ENCODE results near the gene USP32. TPM values are rescaled to one million over a fixed set of nuclear protein-coding genes. Genes with fewer than 3 reads are reported as not detected.

The USP32 gene
- polyA plus RNA-seq, 1 experiment = 40.7 TPM

- ChIA-PET POLR2A (no interaction called here), CTCF (no interaction called here)
- H3K9me3 ChIP-seq (ENCODE audit: control insufficient read depth, insufficient read depth, low read length) = no peaks in the 10 kb centered on the region
Observed at GRCh38 chr17:60296177-60296576, 95.8 kb downstream of the USP32 start.

GRCh38 chr17:60293580-60294335, 98.2 kb downstream of the USP32 start:
- TF ChIP-seq CTCF (IDR thresholded peaks at IDR 0.05; ENCODE audit: low read depth, low read length) = no peak
- POLR2A ChIA-PET = no interaction called here
- Histone ChIP-seq H3K4me3 (ENCODE audit: low read depth, low read length) (no peak overlapping the region), H3K27me3 (ENCODE audit: control insufficient read depth, insufficient read depth, low read length) (no peaks in the 10 kb centered on the region), H3K9me3 (ENCODE audit: control insufficient read depth, insufficient read depth, low read length) (no peaks in the 10 kb centered on the region), H3K27ac (ENCODE audit: low read depth, low read length) (no peak overlapping the region)
- CTCF ChIA-PET = no interaction called here
- DNase-seq (ENCODE audit: low read depth, low spot score) = no peak

More at GRCh38 chr17:60296177-60296576, 95.8 kb downstream of the USP32 start:
- Histone ChIP-seq H3K27me3 (ENCODE audit: control insufficient read depth, insufficient read depth, low read length) (no peaks in the 10 kb centered on the region), H3K27ac (ENCODE audit: low read depth, low read length) (no peak overlapping the region), H3K4me3 (ENCODE audit: low read depth, low read length) (no peak overlapping the region)
- DNase-seq (ENCODE audit: low read depth, low spot score) = no peak
- no peak for TF ChIP-seq CTCF (IDR thresholded peaks at IDR 0.05; ENCODE audit: low read depth, low read length)

- no peak for TF ChIP-seq CTCF (IDR thresholded peaks at IDR 0.05; ENCODE audit: low read depth, low read length)
- ChIA-PET CTCF (no interaction called here), POLR2A (no interaction called here)
- Histone ChIP-seq H3K9me3 (ENCODE audit: control insufficient read depth, insufficient read depth, low read length) (no peaks in the 10 kb centered on the region), H3K27me3 (ENCODE audit: control insufficient read depth, insufficient read depth, low read length) (no peaks in the 10 kb centered on the region), H3K27ac (ENCODE audit: low read depth, low read length) (no peak overlapping the region), H3K4me3 (ENCODE audit: low read depth, low read length) (no peak overlapping the region)
- DNase-seq (ENCODE audit: low read depth, low spot score) = no peak
Observed at GRCh38 chr17:60292697-60293096, 99.2 kb downstream of the USP32 start.

GRCh38 chr17:60284709-60285108, 107.2 kb downstream of the USP32 start:
- no peak overlapping the region for H3K4me3 ChIP-seq (ENCODE audit: low read depth, low read length)
- no peak for DNase-seq (ENCODE audit: low read depth, low spot score)
- H3K27me3 ChIP-seq (ENCODE audit: control insufficient read depth, insufficient read depth, low read length) = no peaks in the 10 kb centered on the region
- no peak overlapping the region for H3K27ac ChIP-seq (ENCODE audit: low read depth, low read length)
- POLR2A ChIA-PET = no interaction called here
- TF ChIP-seq CTCF (IDR thresholded peaks at IDR 0.05; ENCODE audit: low read depth, low read length) = no peak
- no peaks in the 10 kb centered on the region for H3K9me3 ChIP-seq (ENCODE audit: control insufficient read depth, insufficient read depth, low read length)
- CTCF ChIA-PET = interaction anchor here (0.6 kb wide), 1 partner anchor 53 kb away, joined by 3 read pairs; no protein-coding TSS in a partner anchor

- no peak overlapping the region for H3K27ac ChIP-seq (ENCODE audit: low read depth, low read length)
- POLR2A ChIA-PET = no interaction called here
- TF ChIP-seq CTCF (IDR thresholded peaks at IDR 0.05; ENCODE audit: low read depth, low read length) = no peak
- CTCF ChIA-PET = no interaction called here
- H3K4me3 ChIP-seq (ENCODE audit: low read depth, low read length) = no peak overlapping the region
- no peaks in the 10 kb centered on the region for H3K27me3 ChIP-seq (ENCODE audit: control insufficient read depth, insufficient read depth, low read length)
- no peak for DNase-seq (ENCODE audit: low read depth, low spot score)
- no peaks in the 10 kb centered on the region for H3K9me3 ChIP-seq (ENCODE audit: control insufficient read depth, insufficient read depth, low read length)
Observed at GRCh38 chr17:60283816-60284215, 108.1 kb downstream of the USP32 start.

Measured in AG04450 (cell line).